GM23338 (cell line): ENCODE data around the gene ME3. TPM values are rescaled to one million over a fixed set of nuclear protein-coding genes. Genes with fewer than 3 reads are reported as not detected.
"Not testable (repeated sequence)": the region's sequence is repeated elsewhere in the genome, so short reads cannot be mapped to it uniquely, and the experiment has no call there.

ENCODE experiments used
- ATAC-seq: fragments of 200-7000 bp; cut with Tn5 transposase; 3 replicates; pipeline ENCODE4 v1.9.1; 2020
- DNase-seq: peaks from one replicate; pipeline ENCODE4 v3.0.0-alpha.2; 2015; ENCODE audit warnings: low spot score
- H2AFZ ChIP-seq: fragments of 200-600 bp; sonication (generic); 2 replicates; pipeline ENCODE4 v1.8.0; 2016; ENCODE audit warnings: antibody characterized with exemption, mild to moderate bottlenecking, moderate library complexity
- H3F3A ChIP-seq: fragments of 200-600 bp; sonication (generic); replicated peaks from 2 replicates; pipeline ENCODE4 v1.8.0; 2017; ENCODE audit warnings: antibody characterized with exemption, mixed run types, low read depth
- H3K27ac ChIP-seq: fragments of 200-600 bp; sonication (generic); 2 replicates; pipeline ENCODE4 v1.6.1; 2016; ENCODE audit warnings: low read depth
- H3K27me3 ChIP-seq: fragments of 200-600 bp; sonication (generic); 2 replicates; pipeline ENCODE4 v1.8.0; 2016; ENCODE audit warnings: mild to moderate bottlenecking, mixed run types, moderate library complexity; ENCODE audit not compliant: insufficient read depth
- H3K36me3 ChIP-seq: fragments of 200-600 bp; sonication (generic); 2 replicates; pipeline ENCODE4 v1.8.0; 2016; ENCODE audit warnings: mild to moderate bottlenecking; ENCODE audit not compliant: insufficient read depth
- H3K4me1 ChIP-seq: fragments of 200-600 bp; sonication (generic); 2 replicates; pipeline ENCODE4 v1.8.0; 2016; ENCODE audit warnings: mild to moderate bottlenecking, moderate library complexity; ENCODE audit not compliant: insufficient read depth
- H3K4me2 ChIP-seq: fragments of 200-600 bp; sonication (generic); 2 replicates; pipeline ENCODE4 v1.7.1; 2017; ENCODE audit warnings: mixed run types
- H3K4me3 ChIP-seq: fragments of 200-600 bp; sonication (generic); 2 replicates; pipeline ENCODE4 v1.6.1; 2016; ENCODE audit warnings: mixed run types
- H3K79me2 ChIP-seq: fragments of 200-600 bp; sonication (generic); replicated peaks from 2 replicates; pipeline ENCODE4 v1.8.0; 2017; ENCODE audit warnings: mild to moderate bottlenecking; ENCODE audit not compliant: insufficient read depth
- H3K9me2 ChIP-seq: fragments of 200-600 bp; sonication (generic); 2 replicates; pipeline ENCODE4 v1.8.0; 2017; ENCODE audit not compliant: insufficient read depth
- H4K20me1 ChIP-seq: fragments of 200-600 bp; sonication (generic); replicated peaks from 2 replicates; pipeline ENCODE4 v1.8.0; 2017; ENCODE audit warnings: mild to moderate bottlenecking; ENCODE audit not compliant: insufficient read depth
- H3K27ac Mint-ChIP-seq: 2 replicates; pipeline ENCODE4 v1.8.0; 2020; ENCODE audit warnings: inconsistent platforms, mild to moderate bottlenecking, moderate library complexity, mixed read lengths
- H3K27me3 Mint-ChIP-seq: 3 replicates; pipeline ENCODE4 v1.8.0; 2022; ENCODE audit warnings: low read depth, mild to moderate bottlenecking, moderate library complexity, mixed read lengths, inconsistent platforms; ENCODE audit not compliant: insufficient read depth, poor library complexity
- H3K36me3 Mint-ChIP-seq: 3 replicates; pipeline ENCODE4 v1.8.0; 2021; ENCODE audit warnings: low read depth, mild to moderate bottlenecking, inconsistent platforms, moderate library complexity, mixed read lengths
- H3K4me1 Mint-ChIP-seq: 3 replicates; pipeline ENCODE4 v1.8.0; 2020; ENCODE audit warnings: mild to moderate bottlenecking, inconsistent platforms, mixed read lengths
- H3K4me3 Mint-ChIP-seq: 3 replicates; pipeline ENCODE4 v1.8.0; 2021; ENCODE audit warnings: moderate library complexity, mild to moderate bottlenecking, inconsistent platforms, mixed read lengths
- H3K9me3 Mint-ChIP-seq: 3 replicates; pipeline ENCODE4 v1.8.0; 2020; ENCODE audit warnings: moderate library complexity, mild to moderate bottlenecking, inconsistent platforms, mixed read lengths
- CREB1 ChIP-seq: fragments of 250-450 bp; sonication (Bioruptor Pico); IDR thresholded peaks from 2 replicates; pipeline ENCODE4 v1.5.0; 2020; ENCODE audit warnings: low read depth, mild to moderate bottlenecking, moderate library complexity
- CTCF ChIP-seq, 2 experiments: fragments of 200-600 bp in 1 of 2; sonication (generic) in 1 of 2; conservative IDR thresholded peaks; 2 replicates each; pipeline versions ENCODE4 v1.5.1 to v1.6.1; 2016 to 2017; ENCODE audit warnings: antibody characterized with exemption in 2 of 2, low read depth in 2 of 2, mild to moderate bottlenecking in 2 of 2, moderate library complexity in 1 of 2
- ETS1 ChIP-seq: IDR thresholded peaks from 2 replicates; pipeline ENCODE4 v1.6.1; 2016; ENCODE audit warnings: antibody characterized with exemption
- EZH2 ChIP-seq: fragments of 200-600 bp; sonication (generic); IDR thresholded peaks from one replicate; pipeline ENCODE4 v1.8.0; 2017; ENCODE audit warnings: antibody characterized with exemption, mild to moderate bottlenecking, low read depth; ENCODE audit not compliant: unreplicated experiment
- JUNB ChIP-seq: IDR thresholded peaks from one replicate; pipeline ENCODE4 v1.6.1; 2016; ENCODE audit warnings: antibody characterized with exemption; ENCODE audit not compliant: unreplicated experiment
- NANOG ChIP-seq: IDR thresholded peaks from 2 replicates; pipeline ENCODE4 v1.6.1; 2016; ENCODE audit warnings: antibody characterized with exemption, borderline replicate concordance
- POLR2AphosphoS5 ChIP-seq: IDR thresholded peaks from 2 replicates; pipeline ENCODE4 v1.6.1; 2016; ENCODE audit warnings: antibody characterized with exemption, low read depth
- STAT1 ChIP-seq: IDR thresholded peaks from one replicate; pipeline ENCODE4 v1.6.1; 2016; ENCODE audit warnings: antibody characterized with exemption; ENCODE audit not compliant: unreplicated experiment
- ZNF114 ChIP-seq: fragments of 250-450 bp; sonication (Bioruptor Pico); IDR thresholded peaks from 2 replicates; pipeline ENCODE4 v1.5.0; 2020; ENCODE audit warnings: mild to moderate bottlenecking, moderate library complexity
- ZNF331 ChIP-seq: fragments of 250-450 bp; sonication (Bioruptor Pico); IDR thresholded peaks from 2 replicates; pipeline ENCODE4 v1.5.0; 2020; ENCODE audit warnings: low read depth, mild to moderate bottlenecking, moderate library complexity
- ZNF462 ChIP-seq: fragments of 250-450 bp; sonication (Bioruptor Pico); IDR thresholded peaks from 2 replicates; pipeline ENCODE4 v1.5.0; 2020; ENCODE audit warnings: mild to moderate bottlenecking, moderate library complexity
- polyA plus RNA-seq: library from polyadenylated mRNA; unstranded; fragments of >200 nt; fragmentation: Nextera tagmentation; extraction: Ambion mirVana; gene quantifications from 2 replicates; pipeline ENCODE4 v1.2.1, GENCODE V29; 2016
- total RNA-seq: library from RNA; depleted of rRNA; stranded (reverse); fragments of >200 nt; shearing (Covaris generic); gene quantifications from 2 replicates; pipeline ENCODE4 v1.2.3, GENCODE V29; 2014

ME3 gene
- total and polyA plus RNA-seq, 2 experiments from 2014 or later: 1.3 to 4.0 TPM

GRCh38 chr11:86433361-86434095 is 238.9 kb downstream of the ME3 start:
- not testable (repeated sequence) for H3K4me3 Mint-ChIP-seq, H3K4me2 ChIP-seq, H3K27ac ChIP-seq, ATAC-seq, H3K4me1 ChIP-seq, H3K27me3 Mint-ChIP-seq, DNase-seq, H3K9me2 ChIP-seq, H3K36me3 ChIP-seq, H4K20me1 ChIP-seq, H3K4me3 ChIP-seq, H3K27ac Mint-ChIP-seq, H2AFZ ChIP-seq, H3K4me1 Mint-ChIP-seq, H3K9me3 Mint-ChIP-seq, H3F3A ChIP-seq, H3K36me3 Mint-ChIP-seq, H3K79me2 ChIP-seq, H3K27me3 ChIP-seq

- Mint-ChIP-seq H3K27ac (no peak overlapping the region), H3K9me3 (no peaks in the 10 kb centered on the region; the same call in 2 of the 3 replicates), H3K27me3 (no peaks in the 10 kb centered on the region), H3K4me3 (no peak overlapping the region), H3K36me3 (peaks cover 9% of the 10 kb centered on the region), H3K4me1 (no peaks in the 10 kb centered on the region)
- Histone ChIP-seq H3K27me3 (no peaks in the 10 kb centered on the region), H3K9me2 (no peaks in the 10 kb centered on the region), H3K4me3 (no peak overlapping the region), H2AFZ (no peak overlapping the region), H3F3A (no peaks in the 10 kb centered on the region), H3K36me3 (no peaks in the 10 kb centered on the region), H4K20me1 (no peaks in the 10 kb centered on the region), H3K4me1 (no peaks in the 10 kb centered on the region), H3K4me2 (no peak overlapping the region), H3K79me2 (no peaks in the 10 kb centered on the region), H3K27ac (no peak overlapping the region)
- DNase-seq: no peak
- ATAC-seq: no peak
- TF ChIP-seq JUNB (no peak), ETS1 (no peak), STAT1 (no peak), ZNF462 (no peak), EZH2 (no peak), NANOG (no peak), ZNF331 (CRISPR knock-in tag) (no peak), ZNF114 (no peak), CREB1 (CRISPR knock-in tag) (no peak), CTCF (conservative IDR thresholded peaks at IDR 0.05; ENCODE audit: low read depth in 2 of 2) (no peak), POLR2AphosphoS5 (no peak)
These were observed 241.2 kb downstream of the ME3 start for GRCh38 chr11:86431258-86431657.
